Astrocyte of the spinal cord (primary cell): ENCODE measurements around the gene CCDC126.
"Not testable (repeated sequence)": the region's sequence is repeated elsewhere in the genome, so short reads cannot be mapped to it uniquely, and the experiment has no call there.

Experiments used
- DNase-seq: peaks from one replicate; pipeline ENCODE4 v3.0.0; 2011; ENCODE audit warnings: low read depth, low spot score
- H3K4me3 ChIP-seq: 2 replicates; pipeline ENCODE4 v1.5.1; 2011; ENCODE audit warnings: low read depth, mild to moderate bottlenecking, low read length, moderate library complexity
- CTCF ChIP-seq: IDR thresholded peaks from 2 replicates; pipeline ENCODE4 v1.5.1; 2012; ENCODE audit warnings: low read depth, mild to moderate bottlenecking, low read length, inconsistent platforms
- in situ Hi-C: cut with HindIII; loops from 2 replicates; pipeline ENCODE4 v1.10.0; 2017; ENCODE audit warnings: low sequenced_read_pairs

Gene CCDC126

DNA sequence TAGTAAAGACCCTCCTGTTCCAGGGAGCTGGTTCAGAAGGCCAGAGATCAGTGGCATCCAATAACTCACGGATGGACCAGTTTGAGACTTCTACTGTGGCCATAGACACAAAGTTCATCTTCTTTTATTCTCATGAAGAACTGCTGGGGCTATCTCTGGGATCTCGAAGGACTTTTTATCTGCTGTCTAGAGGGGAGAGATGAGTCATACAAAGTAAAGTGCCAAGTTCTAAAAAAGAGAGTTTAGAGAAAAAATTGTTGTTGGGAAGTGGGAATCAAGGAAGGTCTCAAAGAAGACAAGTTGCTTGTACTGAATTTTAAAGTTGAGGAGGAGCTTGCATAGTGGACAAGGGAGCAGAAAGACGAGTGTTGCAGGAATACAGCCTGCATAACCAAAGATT is 74.9 kb downstream of the CCDC126 start:
- no peak for TF ChIP-seq CTCF

GRCh38 chr7:23679898-23680413 is 82.8 kb downstream of the CCDC126 start, which contains the start of gene FAM221A:
TSS of gene FAM221A (plus strand) at chr7:23680199. CDS start at chr7:23680219, 20 bp downstream.
- peak within 1 kb of the TSS; percentile 60 for H3K4me3 ChIP-seq
- peak; percentile 73 for TF ChIP-seq CTCF
- in situ Hi-C loops, result no loop called here
- DNase-seq, result peak; percentile 83

More for the DNA sequence above, 74.9 kb downstream of the CCDC126 start:
- no peak for DNase-seq
- H3K4me3 ChIP-seq, result no peak overlapping the region
- in situ Hi-C loops, result no loop called here

- in situ Hi-C loops, result no loop called here
- peak; percentile 43 for DNase-seq
- TF ChIP-seq CTCF, result no peak
- H3K4me3 ChIP-seq, result peak overlapping the region; percentile 60
These were observed 83.5 kb downstream of the CCDC126 start for GRCh38 chr7:23680414-23681405.

DNA sequence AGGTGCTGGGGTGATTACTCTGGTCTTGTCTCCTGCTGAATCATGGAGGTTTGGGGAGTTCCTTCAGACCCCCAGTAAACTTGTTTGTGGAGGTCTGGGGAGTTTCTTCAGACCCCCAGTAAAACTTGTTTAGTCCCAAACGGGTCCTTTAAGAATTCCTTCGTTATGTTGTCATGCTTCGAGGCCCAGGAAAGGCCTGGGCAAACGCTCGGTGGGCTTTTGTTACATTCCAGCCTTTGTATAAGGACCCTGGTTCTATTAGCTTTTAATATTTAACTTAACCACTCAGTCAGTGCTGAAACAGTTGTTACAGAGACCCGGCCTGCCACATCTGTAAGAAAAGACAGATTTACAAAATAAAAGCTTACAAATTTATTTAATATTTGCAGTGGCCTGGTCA is 86.9 kb downstream of the CCDC126 start:
- H3K4me3 ChIP-seq, DNase-seq, in situ Hi-C loops: not testable (repeated sequence)

DNA sequence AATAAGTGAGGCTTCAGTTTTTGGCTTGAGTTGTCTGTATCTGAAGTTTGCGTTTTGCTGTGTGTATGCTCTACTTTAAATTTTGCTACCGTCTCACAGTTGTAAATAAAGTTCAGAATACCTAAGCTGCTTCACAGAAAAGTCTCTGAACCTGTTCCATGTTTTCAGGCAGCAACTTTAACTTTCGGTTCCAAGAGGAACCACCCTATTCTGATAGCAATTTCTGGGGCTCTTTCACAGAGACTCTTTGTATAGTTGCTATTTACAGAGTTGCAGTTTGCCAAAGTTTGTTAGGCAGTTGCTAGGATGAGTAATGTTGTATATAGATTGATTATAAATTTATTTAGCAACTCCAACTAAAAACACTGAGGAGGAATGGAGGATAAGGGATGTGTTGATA is 88.5 kb downstream of the CCDC126 start:
- in situ Hi-C loops, result no loop called here
- TF ChIP-seq CTCF, result no peak
- H3K4me3 ChIP-seq, result no peak overlapping the region
- DNase-seq, result peak; percentile 18

DNA sequence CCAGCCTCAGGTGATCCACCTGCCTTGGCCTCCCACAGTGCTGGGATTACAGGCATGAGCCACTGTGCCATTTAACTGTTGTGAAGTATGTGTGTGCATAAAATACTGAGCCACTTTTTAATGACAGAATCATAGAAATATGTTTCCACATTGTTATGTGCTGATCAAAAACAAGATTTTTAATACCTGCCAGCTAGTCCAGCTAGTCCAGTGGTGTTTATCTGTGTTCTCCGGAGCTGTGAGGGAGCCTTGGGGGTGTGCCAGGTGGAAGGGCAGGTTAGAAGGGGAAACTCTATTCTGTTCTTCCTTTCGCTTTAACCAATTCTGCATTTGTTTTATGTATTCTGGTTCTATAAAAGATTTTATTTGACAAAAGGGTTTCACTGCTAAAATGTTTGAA is 89.8 kb downstream of the CCDC126 start:
- H3K4me3 ChIP-seq, result no peak overlapping the region
- DNase-seq, result no peak
- no peak for TF ChIP-seq CTCF
- in situ Hi-C loops, result no loop called here

DNA sequence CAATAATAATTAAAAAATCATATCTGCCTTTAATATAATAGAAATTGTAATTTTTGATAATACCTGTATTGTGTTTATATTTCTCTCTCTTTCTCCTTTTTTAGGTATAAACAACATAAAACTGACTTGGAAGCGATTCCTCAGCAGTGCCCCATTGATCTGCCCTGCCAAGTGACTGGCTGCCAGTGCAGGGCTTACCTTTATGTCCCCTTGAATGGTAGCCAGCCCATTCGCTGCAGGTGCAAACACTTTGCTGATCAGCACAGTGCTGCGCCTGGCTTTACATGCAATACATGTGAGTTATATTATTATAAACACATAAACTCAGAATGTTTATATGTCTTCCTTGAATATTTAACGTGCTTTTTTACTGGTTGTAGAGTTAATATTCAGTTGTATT is 92.0 kb downstream of the CCDC126 start:
- in situ Hi-C loops, result no loop called here
- no peak for TF ChIP-seq CTCF
- H3K4me3 ChIP-seq, result no peak overlapping the region
- DNase-seq, result no peak
